A549 treated with GW870086 at 1 μM for 4 hours (cell line): Measurements from ENCODE around the gene OR4K2. TPM values are rescaled to one million over a fixed set of nuclear protein-coding genes. Genes with fewer than 3 reads are reported as not detected.

Source experiments
- total RNA-seq: library from RNA; stranded (reverse); fragments of 200-300 nt; extraction: Qiagen RNA extraction; gene quantifications from 5 replicates; pipeline ENCODE4 v1.2.3, GENCODE V29; 2022; ENCODE audit warnings: low read depth

The OR4K2 gene
- not detected in 5 replicates for total RNA-seq

GRCh38 chr14:19874842-19875241 lies at the start of gene OR4K2:
TSS of gene OR4K2 (plus strand) at chr14:19875142. CDS start at chr14:19876268, 1,126 bp downstream.

GRCh38 chr14:19920021-19920657 lies 45.2 kb downstream of the OR4K2 start, which contains the start of gene OR4K5:
TSS of gene OR4K5 (plus strand) at chr14:19920607. CDS start at chr14:19920607, 0 bp downstream.

GRCh38 chr14:19930617-19931016 lies 55.7 kb downstream of the OR4K2 start, which contains the start of gene OR4K1:
TSS of gene OR4K1 (plus strand) at chr14:19930917. CDS start at chr14:19935667, 4,750 bp downstream.

Other genes with a start within 250 kb of the OR4K2 start
- not detected in 5 replicates for gene OR11H2, start 161.3 kb upstream of the OR4K2 start, total RNA-seq
- not detected in 5 replicates for gene OR4Q3, start 131.6 kb upstream of the OR4K2 start, total RNA-seq
- gene OR4M1, start 101.6 kb upstream of the OR4K2 start, total RNA-seq = not detected in 5 replicates
- not detected in 5 replicates for gene OR4N2, start 71.4 kb upstream of the OR4K2 start, total RNA-seq
- gene OR4K5, start 45.5 kb downstream of the OR4K2 start, total RNA-seq = not detected in 5 replicates
- not detected in 5 replicates for gene OR4K1, start 55.8 kb downstream of the OR4K2 start, total RNA-seq
- not detected in 5 replicates for gene OR4K15, start 100.4 kb downstream of the OR4K2 start, total RNA-seq
- not detected in 5 replicates for gene OR4Q2, start 127.0 kb downstream of the OR4K2 start, total RNA-seq
- gene OR4K14, start 144.2 kb downstream of the OR4K2 start, total RNA-seq = not detected in 5 replicates
- not detected in 5 replicates for gene OR4K13, start 160.9 kb downstream of the OR4K2 start, total RNA-seq
- not detected in 5 replicates for gene OR4L1, start 184.9 kb downstream of the OR4K2 start, total RNA-seq
- gene OR4K17, start 235.6 kb downstream of the OR4K2 start, total RNA-seq = not detected in 5 replicates